Thyroid gland (tissue), 4 donors: ENCODE measurements around the gene PCSK2. TPM values are rescaled to one million over a fixed set of nuclear protein-coding genes. Genes with fewer than 3 reads are reported as not detected.

ENCODE experiments used
- DNase-seq, 2 donors: peaks; one replicate each; pipeline ENCODE4 v3.0.0-alpha.2; 2019
- H3K27ac ChIP-seq, 3 donors: fragments of 200-600 bp; sonication (generic); 1 replicate in 2 of 3; 2 replicates in 1 of 3; pipeline ENCODE4 v1.5.1; 2016 to 2019; ENCODE audit warnings: mild to moderate bottlenecking in 1 of 3, moderate library complexity in 1 of 3
- H3K27me3 ChIP-seq: fragments of 200-600 bp; sonication (generic); one replicate; pipeline ENCODE4 v1.5.1; 2019
- H3K36me3 ChIP-seq, 2 donors: fragments of 200-600 bp; sonication (generic); one replicate each; pipeline ENCODE4 v1.5.1; 2016 to 2019
- H3K4me1 ChIP-seq, 2 donors: fragments of 200-600 bp; sonication (generic); one replicate each; pipeline ENCODE4 v1.5.1; 2017 to 2019
- H3K4me3 ChIP-seq, 3 donors: fragments of 200-600 bp; sonication (generic); replicated peaks in 1 of 3; 1 replicate in 2 of 3; 2 replicates in 1 of 3; pipeline ENCODE4 v1.5.1; 2016; ENCODE audit warnings: mild to moderate bottlenecking in 1 of 3
- H3K9me3 ChIP-seq: fragments of 200-600 bp; sonication (generic); one replicate; pipeline ENCODE4 v1.5.1; 2017
- CTCF ChIP-seq, 6 experiments: fragments of 200-600 bp in 3 of 6; fragments of 450-650 bp in 3 of 6; sonication (generic) in 3 of 6; IDR thresholded peaks; one replicate each; pipeline ENCODE4 v1.5.1; 2016 to 2019; ENCODE audit warnings: antibody characterized with exemption in 6 of 6, mild to moderate bottlenecking in 2 of 6, inconsistent platforms in 1 of 6, moderate library complexity in 1 of 6
- POLR2A ChIP-seq, 2 donors: fragments of 450-650 bp; IDR thresholded peaks; one replicate each; pipeline ENCODE4 v1.6.1; 2017; ENCODE audit warnings: antibody characterized with exemption in 2 of 2, mild to moderate bottlenecking in 2 of 2, moderate library complexity in 1 of 2
- WGBS, 2 donors: methylation state at CpG; one replicate each; pipeline ENCODE4 v1.1.5; 2017; 5-methylcytosine and 5-hydroxymethylcytosine counted together
- intact Hi-C: fragments of 100-400 bp; cut with DNase I; formaldehyde crosslinking; loops from one replicate; pipeline ENCODE4 v1.15.1; 2023
- total RNA-seq, 4 donors: library from RNA; depleted of rRNA; stranded (reverse); fragments of >200 nt; gene quantifications; one replicate each; pipeline ENCODE4 v1.2.3, GENCODE V29; 2016

The PCSK2 gene
- total RNA-seq, 4 donors from 2014 or later: 43.2 to 242 (median 112) TPM

DNA sequence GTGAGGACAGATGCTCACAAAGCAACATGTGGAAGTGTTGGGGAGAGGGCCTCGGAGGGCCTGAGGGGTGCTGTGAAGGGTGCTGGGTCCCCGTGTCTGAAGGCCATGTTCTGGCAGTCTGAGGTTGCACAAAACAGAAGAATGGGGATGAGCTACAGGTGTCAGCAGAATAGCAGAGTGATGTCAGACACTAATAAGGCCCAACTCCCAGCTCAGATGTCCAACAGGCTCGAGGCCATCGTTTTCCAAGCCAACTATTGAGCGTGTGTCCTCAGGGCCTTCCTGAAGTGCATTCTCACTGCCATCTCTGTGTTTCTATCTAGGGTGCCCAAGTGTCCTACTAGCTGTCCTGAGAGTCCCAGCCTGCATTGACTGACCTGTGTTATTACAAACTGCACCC, 296.5 kb downstream of the PCSK2 start:
- no peaks in the 10 kb centered on the region for H3K9me3 ChIP-seq
- H3K4me1 ChIP-seq: peaks cover 0 to 8% of the 10 kb centered on the region in 2 donors
- no peak overlapping the region for H3K27ac ChIP-seq
- no peak for DNase-seq
- H3K4me3 ChIP-seq: no peak overlapping the region
- H3K36me3 ChIP-seq: no peaks in the 10 kb centered on the region
- intact Hi-C loops: no loop called here
- 91% methylated on average over 5 of the region's 5 CpGs for WGBS, 2 donors
- TF ChIP-seq POLR2A (IDR thresholded peaks at IDR 0.05) (no peak), CTCF (IDR thresholded peaks at IDR 0.05) (no peak)
- H3K27me3 ChIP-seq: no peaks in the 10 kb centered on the region

- WGBS, 2 donors: 31 to 47% methylated on average over 8 of the region's 8 CpGs
- Histone ChIP-seq H3K27ac (peak overlapping the region in 1 of 3 donors; percentile 4), H3K9me3 (no peaks in the 10 kb centered on the region), H3K36me3 (no peaks in the 10 kb centered on the region), H3K4me3 (no peak overlapping the region), H3K27me3 (no peaks in the 10 kb centered on the region), H3K4me1 (peaks cover 0 to 8% of the 10 kb centered on the region in 2 donors)
- intact Hi-C loops: no loop called here
- DNase-seq: peak in 1 of 2 donors; percentile 10
- TF ChIP-seq POLR2A (IDR thresholded peaks at IDR 0.05) (no peak), CTCF (IDR thresholded peaks at IDR 0.05) (no peak)
Observed at GRCh38 chr20:17524560-17524959, 297.7 kb downstream of the PCSK2 start.

DNA sequence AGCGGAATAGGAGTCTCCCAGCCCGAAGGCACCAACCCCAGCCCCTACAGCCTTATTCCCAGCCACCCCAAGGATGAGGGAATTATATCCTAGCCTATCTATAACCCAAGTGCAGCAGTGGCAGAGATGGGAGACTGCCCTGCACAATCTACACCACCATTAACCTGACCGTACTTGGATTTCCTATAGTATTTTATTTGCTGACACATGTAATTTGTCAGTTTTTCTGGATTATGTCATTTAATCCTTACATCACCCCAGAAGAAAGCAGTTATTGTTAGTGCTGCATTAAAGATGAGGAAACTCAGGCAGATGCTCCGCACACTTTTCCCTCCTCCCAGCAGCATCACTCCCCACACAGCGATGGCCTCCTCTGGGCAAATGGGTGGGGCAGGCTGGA, 298.3 kb downstream of the PCSK2 start:
- no peak for TF ChIP-seq POLR2A (IDR thresholded peaks at IDR 0.05)
- TF ChIP-seq CTCF (IDR thresholded peaks at IDR 0.05): no peak
- Histone ChIP-seq H3K9me3 (no peaks in the 10 kb centered on the region), H3K4me1 (peaks cover 0 to 8% of the 10 kb centered on the region in 2 donors), H3K27ac (peak overlapping the region in 1 of 3 donors; percentile 4), H3K27me3 (no peaks in the 10 kb centered on the region), H3K36me3 (no peaks in the 10 kb centered on the region), H3K4me3 (no peak overlapping the region)
- intact Hi-C loops: no loop called here
- WGBS, 2 donors: 89 to 97% methylated on average over 5 of the region's 5 CpGs
- no peak for DNase-seq

DNA sequence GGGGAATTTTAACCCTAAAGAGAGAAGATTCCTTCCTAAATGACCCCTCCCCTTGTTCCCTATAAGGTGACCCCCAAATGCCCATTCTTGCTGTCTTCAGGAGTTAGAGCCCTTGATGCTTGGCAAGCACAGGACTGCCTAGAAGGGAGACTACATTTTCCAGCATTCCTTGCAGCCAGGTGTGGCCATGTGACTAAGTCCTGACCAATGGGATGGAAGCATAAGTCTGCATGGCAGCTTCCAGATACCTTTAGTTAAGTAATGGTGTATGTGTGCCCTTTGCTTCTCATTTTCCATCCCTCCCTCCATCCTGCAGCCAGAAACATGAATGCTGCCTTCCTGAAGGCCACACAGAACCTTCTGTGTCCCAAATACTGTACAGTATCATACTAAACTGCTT, 298.8 kb downstream of the PCSK2 start:
- DNase-seq: peak; percentile 37 to 42
- no peak overlapping the region for H3K4me3 ChIP-seq
- H3K9me3 ChIP-seq: no peaks in the 10 kb centered on the region
- H3K27ac ChIP-seq: no peak overlapping the region
- no peaks in the 10 kb centered on the region for H3K27me3 ChIP-seq
- intact Hi-C loops: no loop called here
- TF ChIP-seq POLR2A (IDR thresholded peaks at IDR 0.05): no peak
- TF ChIP-seq CTCF (IDR thresholded peaks at IDR 0.05): no peak
- H3K4me1 ChIP-seq: peaks cover 0 to 8% of the 10 kb centered on the region in 2 donors
- H3K36me3 ChIP-seq: no peaks in the 10 kb centered on the region

DNA sequence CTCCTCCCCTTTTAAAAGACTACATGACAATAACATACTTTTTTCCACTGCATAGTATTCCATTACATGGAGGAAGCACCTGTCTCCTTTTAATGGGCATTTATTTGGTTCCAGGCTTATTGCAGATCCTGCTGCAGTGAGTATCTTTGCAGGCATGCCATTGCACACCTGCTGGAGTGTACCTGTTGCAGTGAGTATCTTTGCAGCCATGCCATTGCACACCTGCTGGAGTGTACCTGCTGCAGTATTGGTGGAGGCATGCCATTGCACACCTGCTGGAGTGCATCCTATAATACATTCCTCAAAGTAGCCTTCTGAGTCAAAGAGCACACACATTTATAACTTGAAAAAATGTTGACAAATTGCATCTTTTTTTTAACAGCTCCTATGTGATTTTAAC, 302.7 kb downstream of the PCSK2 start:
- Histone ChIP-seq H3K4me3 (no peak overlapping the region), H3K36me3 (no peaks in the 10 kb centered on the region), H3K4me1 (peaks cover 4 to 8% of the 10 kb centered on the region in 2 donors), H3K27me3 (no peaks in the 10 kb centered on the region), H3K27ac (no peak overlapping the region), H3K9me3 (no peaks in the 10 kb centered on the region)
- no peak for DNase-seq
- intact Hi-C loops: no loop called here
- TF ChIP-seq POLR2A (IDR thresholded peaks at IDR 0.05) (no peak), CTCF (IDR thresholded peaks at IDR 0.05) (no peak)
